Activated CD4-positive, alpha-beta T cell treated with anti-CD3 and anti-CD28 coated beads, Interleukin-2, amount 10 ng/mL, durations not matched to agents 7 days and 5 days (primary cell): Measurements from ENCODE around the gene EYS. TPM values are rescaled to one million over a fixed set of nuclear protein-coding genes. Genes with fewer than 3 reads are reported as not detected.
"Not testable (repeated sequence)": the region's sequence is repeated elsewhere in the genome, so short reads cannot be mapped to it uniquely, and the experiment has no call there.

ENCODE experiments used
- CTCF ChIA-PET: fragments of 350-600 bp; sonication (Branson Sonifier 250); formaldehyde crosslinking; loops from one replicate; lab custom pipeline; 2021; ENCODE audit warnings: antibody characterized with exemption; lab: Charles Lee
- POLR2A ChIA-PET: fragments of 350-600 bp; sonication (Branson Sonifier 250); formaldehyde crosslinking; loops from one replicate; lab custom pipeline; 2021; ENCODE audit warnings: antibody characterized with exemption; lab: Charles Lee
- DNase-seq: peaks from one replicate; pipeline ENCODE4 v3.0.0-alpha.2; 2020
- H3K27ac Mint-ChIP-seq: one replicate; pipeline ENCODE4 v1.8.0; 2021; ENCODE audit warnings: mild to moderate bottlenecking, moderate library complexity, mixed read lengths
- H3K27me3 Mint-ChIP-seq: one replicate; pipeline ENCODE4 v1.8.0; 2021; ENCODE audit warnings: mixed read lengths
- H3K36me3 Mint-ChIP-seq: one replicate; pipeline ENCODE4 v1.8.0; 2021; ENCODE audit warnings: low read depth, mixed read lengths
- H3K4me1 Mint-ChIP-seq: one replicate; pipeline ENCODE4 v1.8.0; 2021; ENCODE audit warnings: mixed read lengths
- H3K4me3 Mint-ChIP-seq: one replicate; pipeline ENCODE4 v1.8.0; 2021; ENCODE audit warnings: mild to moderate bottlenecking, moderate library complexity, mixed read lengths
- H3K9me3 Mint-ChIP-seq: one replicate; pipeline ENCODE4 v1.8.0; 2021; ENCODE audit warnings: mixed read lengths
- total RNA-seq, 2 experiments: library from RNA; stranded (reverse); gene quantifications; one replicate each; pipeline ENCODE4 v1.2.3, GENCODE V29; 2021

EYS gene
- total RNA-seq, 2 experiments from 2014 or later, result not detected

GRCh38 chr6:64238908-64239307 is 1468.1 kb downstream of the EYS start:
- H3K27ac Mint-ChIP-seq, CTCF ChIA-PET, H3K27me3 Mint-ChIP-seq, H3K4me3 Mint-ChIP-seq, H3K4me1 Mint-ChIP-seq, DNase-seq, H3K36me3 Mint-ChIP-seq, H3K9me3 Mint-ChIP-seq, POLR2A ChIA-PET: not testable (repeated sequence)

GRCh38 chr6:64238071-64238470 is 1469.0 kb downstream of the EYS start:
- CTCF ChIA-PET, result no interaction called here

DNA sequence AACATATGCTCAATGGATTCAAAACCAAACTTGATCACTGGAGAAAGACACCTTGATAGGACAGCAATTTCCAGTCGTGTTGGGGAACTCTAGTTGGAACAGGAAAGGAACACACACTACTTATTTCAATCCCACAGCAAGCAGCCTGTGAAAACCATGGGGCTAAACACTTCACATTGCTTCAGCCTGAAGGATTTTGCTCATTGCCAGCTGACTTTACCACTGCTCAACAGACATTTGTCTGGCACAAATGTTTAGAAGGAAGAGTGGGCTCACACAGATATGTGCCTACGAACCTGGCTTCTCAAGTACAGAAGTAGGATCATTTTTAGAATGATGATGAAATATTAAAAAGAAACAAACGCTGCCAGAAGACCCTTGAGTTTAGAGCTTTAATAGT is 1473.3 kb downstream of the EYS start:
- DNase-seq, result no peak
- ChIA-PET POLR2A (no interaction called here), CTCF (no interaction called here)
- no peaks in the 10 kb centered on the region for H3K9me3 Mint-ChIP-seq
- no peak overlapping the region for H3K4me3 Mint-ChIP-seq
- no peaks in the 10 kb centered on the region for H3K4me1 Mint-ChIP-seq
- no peak overlapping the region for H3K27ac Mint-ChIP-seq
- H3K36me3 Mint-ChIP-seq, result no peaks in the 10 kb centered on the region
- no peaks in the 10 kb centered on the region for H3K27me3 Mint-ChIP-seq

More at GRCh38 chr6:64238071-64238470, 1469.0 kb downstream of the EYS start:
- Mint-ChIP-seq H3K4me3 (no peak overlapping the region), H3K9me3 (peaks cover 8% of the 10 kb centered on the region), H3K4me1 (no peaks in the 10 kb centered on the region), H3K27ac (no peak overlapping the region), H3K36me3 (no peaks in the 10 kb centered on the region), H3K27me3 (no peaks in the 10 kb centered on the region)
- POLR2A ChIA-PET, result no interaction called here
- no peak for DNase-seq

DNA sequence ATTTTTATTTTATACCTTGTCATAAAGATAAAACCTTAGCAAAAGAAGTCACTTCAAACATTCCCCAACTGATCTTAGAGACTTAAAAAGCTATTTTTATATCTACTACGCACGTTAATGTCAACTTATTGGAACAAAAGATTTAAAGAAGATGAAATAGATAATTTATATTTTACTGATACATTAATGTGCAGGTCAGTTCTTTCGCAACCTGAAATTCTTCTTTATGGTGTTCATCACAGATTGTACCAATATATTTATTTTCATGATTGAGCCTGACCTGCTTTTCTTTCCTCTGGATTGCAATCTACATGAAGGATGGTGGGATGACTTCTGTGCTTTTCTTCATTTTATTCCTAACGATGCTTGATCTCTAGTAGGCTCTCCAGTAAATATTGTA is 1475.1 kb downstream of the EYS start:
- ChIA-PET CTCF (no interaction called here), POLR2A (no interaction called here)
- Mint-ChIP-seq H3K4me3 (no peak overlapping the region), H3K4me1 (no peaks in the 10 kb centered on the region), H3K27me3 (no peaks in the 10 kb centered on the region), H3K36me3 (no peaks in the 10 kb centered on the region), H3K9me3 (no peaks in the 10 kb centered on the region), H3K27ac (no peak overlapping the region)
- no peak for DNase-seq

DNA sequence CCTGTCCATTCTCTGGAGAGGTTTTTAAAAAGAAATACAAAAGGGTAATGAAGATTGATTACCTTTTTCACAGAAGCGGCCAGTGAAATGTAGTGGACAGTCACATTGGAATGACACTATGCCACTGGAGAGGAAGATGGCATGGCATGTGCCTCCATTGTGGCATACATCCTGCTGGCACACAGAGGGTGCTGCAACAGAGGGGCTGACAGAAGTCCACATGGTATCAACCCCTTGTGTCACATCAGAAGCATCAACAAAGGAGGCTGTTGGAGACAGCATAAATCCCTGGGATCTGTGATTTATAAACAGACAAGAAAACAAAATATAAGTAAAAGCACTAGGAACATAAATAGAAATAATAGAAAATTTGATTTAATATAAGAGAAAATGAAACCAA is 1476.5 kb downstream of the EYS start:
- no peak for DNase-seq
- CTCF ChIA-PET, result no interaction called here
- H3K9me3 Mint-ChIP-seq, result no peaks in the 10 kb centered on the region
- H3K36me3 Mint-ChIP-seq, result no peaks in the 10 kb centered on the region
- H3K27me3 Mint-ChIP-seq, result no peaks in the 10 kb centered on the region
- no peak overlapping the region for H3K27ac Mint-ChIP-seq
- no peak overlapping the region for H3K4me3 Mint-ChIP-seq
- POLR2A ChIA-PET, result no interaction called here
- H3K4me1 Mint-ChIP-seq, result no peaks in the 10 kb centered on the region

DNA sequence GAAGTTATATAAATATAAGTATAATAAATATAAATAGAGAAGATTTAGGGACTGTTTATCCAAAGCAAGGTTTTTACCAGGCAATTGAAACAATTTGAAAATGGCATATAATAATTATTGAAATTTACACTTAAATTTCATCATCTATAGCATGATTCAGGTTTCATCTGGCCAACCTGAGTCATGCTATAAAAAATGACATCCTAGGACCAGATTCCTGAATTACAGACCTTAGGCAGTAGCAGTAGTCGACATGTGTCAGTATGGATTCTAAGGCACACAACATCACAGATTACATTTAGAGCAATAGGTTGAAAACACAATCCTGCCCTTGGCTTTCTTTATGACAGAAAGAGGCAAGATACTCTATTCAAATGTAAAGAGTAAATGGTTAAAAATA is 1479.2 kb downstream of the EYS start:
- no peaks in the 10 kb centered on the region for H3K36me3 Mint-ChIP-seq
- H3K27ac Mint-ChIP-seq, result no peak overlapping the region
- no peak overlapping the region for H3K4me3 Mint-ChIP-seq
- H3K4me1 Mint-ChIP-seq, result no peaks in the 10 kb centered on the region
- no peaks in the 10 kb centered on the region for H3K9me3 Mint-ChIP-seq
- DNase-seq, result no peak
- no peaks in the 10 kb centered on the region for H3K27me3 Mint-ChIP-seq
- ChIA-PET POLR2A (no interaction called here), CTCF (no interaction called here)

GRCh38 chr6:64225503-64225902 is 1481.5 kb downstream of the EYS start:
- no peak for DNase-seq
- H3K27ac Mint-ChIP-seq, result no peak overlapping the region
- H3K36me3 Mint-ChIP-seq, result no peaks in the 10 kb centered on the region
- no peaks in the 10 kb centered on the region for H3K27me3 Mint-ChIP-seq
- POLR2A ChIA-PET, result no interaction called here
- H3K9me3 Mint-ChIP-seq, result no peaks in the 10 kb centered on the region
- CTCF ChIA-PET, result no interaction called here
- no peak overlapping the region for H3K4me3 Mint-ChIP-seq
- no peaks in the 10 kb centered on the region for H3K4me1 Mint-ChIP-seq

DNA sequence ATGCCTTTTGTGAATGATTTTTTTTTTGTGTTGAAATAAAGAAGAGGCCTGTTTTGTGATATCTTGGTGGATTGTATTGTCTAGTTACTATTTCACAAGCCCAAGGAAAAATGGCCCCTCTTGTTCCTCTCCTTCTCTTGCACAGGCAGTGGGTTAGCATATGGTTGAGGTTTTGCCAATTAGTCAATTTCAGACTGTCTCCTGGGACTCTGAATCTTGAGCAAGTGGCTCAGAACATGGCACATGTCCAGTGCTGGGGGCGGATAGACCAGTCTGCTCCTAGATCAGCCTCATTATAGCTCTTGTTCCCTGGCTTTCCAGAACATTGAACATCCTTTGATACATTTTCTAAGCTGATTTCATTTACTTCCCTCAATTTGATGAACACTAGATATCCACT is 1482.2 kb downstream of the EYS start:
- no peaks in the 10 kb centered on the region for H3K27me3 Mint-ChIP-seq
- H3K27ac Mint-ChIP-seq, result no peak overlapping the region
- POLR2A ChIA-PET, result no interaction called here
- CTCF ChIA-PET, result no interaction called here
- DNase-seq, result no peak
- no peaks in the 10 kb centered on the region for H3K9me3 Mint-ChIP-seq
- H3K36me3 Mint-ChIP-seq, result no peaks in the 10 kb centered on the region
- H3K4me1 Mint-ChIP-seq, result no peaks in the 10 kb centered on the region
- no peak overlapping the region for H3K4me3 Mint-ChIP-seq

DNA sequence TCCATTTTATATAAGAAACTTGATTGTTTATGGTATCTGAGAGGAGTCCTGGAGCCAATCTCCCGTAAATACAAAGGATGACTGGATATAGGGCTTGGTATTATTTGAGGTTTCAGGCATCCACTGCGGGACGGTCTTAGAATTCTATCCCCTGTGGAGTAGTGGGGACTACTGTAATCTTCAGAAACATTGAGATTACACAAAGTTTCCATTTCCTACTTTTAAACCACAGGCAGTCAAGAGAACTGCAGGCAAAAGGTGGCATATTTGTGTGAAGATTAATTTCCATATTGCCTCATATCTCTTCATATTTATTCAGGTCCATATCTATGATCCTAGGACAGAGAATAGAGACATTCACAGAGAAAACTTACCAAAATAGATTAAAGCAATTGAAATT is 1485.2 kb downstream of the EYS start:
- H3K27ac Mint-ChIP-seq, result no peak overlapping the region
- no peaks in the 10 kb centered on the region for H3K36me3 Mint-ChIP-seq
- ChIA-PET POLR2A (no interaction called here), CTCF (no interaction called here)
- no peaks in the 10 kb centered on the region for H3K27me3 Mint-ChIP-seq
- no peaks in the 10 kb centered on the region for H3K4me1 Mint-ChIP-seq
- H3K9me3 Mint-ChIP-seq, result no peaks in the 10 kb centered on the region
- H3K4me3 Mint-ChIP-seq, result no peak overlapping the region
- no peak for DNase-seq

DNA sequence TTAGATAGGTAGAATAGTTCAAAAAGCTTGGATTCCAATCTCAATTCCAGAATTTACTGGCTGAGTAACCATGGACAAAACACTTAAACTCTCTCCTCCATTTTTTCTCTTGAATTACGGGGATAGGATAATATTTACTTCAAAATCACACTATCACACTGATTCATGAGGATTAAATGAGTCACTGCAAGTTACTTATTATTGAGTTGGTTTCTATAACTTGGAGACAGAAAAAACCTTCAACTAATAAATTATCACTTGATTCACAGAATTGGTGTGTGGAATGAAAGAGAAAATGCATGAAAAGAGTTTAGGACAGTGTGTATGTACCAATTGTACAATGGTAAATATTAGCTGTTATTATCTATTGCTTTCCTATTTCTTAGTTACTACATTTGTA is 1486.2 kb downstream of the EYS start:
- ChIA-PET POLR2A (no interaction called here), CTCF (no interaction called here)
- Mint-ChIP-seq H3K9me3 (no peaks in the 10 kb centered on the region), H3K27ac (no peak overlapping the region), H3K4me1 (no peaks in the 10 kb centered on the region), H3K36me3 (no peaks in the 10 kb centered on the region), H3K27me3 (no peaks in the 10 kb centered on the region), H3K4me3 (no peak overlapping the region)
- DNase-seq, result no peak

DNA sequence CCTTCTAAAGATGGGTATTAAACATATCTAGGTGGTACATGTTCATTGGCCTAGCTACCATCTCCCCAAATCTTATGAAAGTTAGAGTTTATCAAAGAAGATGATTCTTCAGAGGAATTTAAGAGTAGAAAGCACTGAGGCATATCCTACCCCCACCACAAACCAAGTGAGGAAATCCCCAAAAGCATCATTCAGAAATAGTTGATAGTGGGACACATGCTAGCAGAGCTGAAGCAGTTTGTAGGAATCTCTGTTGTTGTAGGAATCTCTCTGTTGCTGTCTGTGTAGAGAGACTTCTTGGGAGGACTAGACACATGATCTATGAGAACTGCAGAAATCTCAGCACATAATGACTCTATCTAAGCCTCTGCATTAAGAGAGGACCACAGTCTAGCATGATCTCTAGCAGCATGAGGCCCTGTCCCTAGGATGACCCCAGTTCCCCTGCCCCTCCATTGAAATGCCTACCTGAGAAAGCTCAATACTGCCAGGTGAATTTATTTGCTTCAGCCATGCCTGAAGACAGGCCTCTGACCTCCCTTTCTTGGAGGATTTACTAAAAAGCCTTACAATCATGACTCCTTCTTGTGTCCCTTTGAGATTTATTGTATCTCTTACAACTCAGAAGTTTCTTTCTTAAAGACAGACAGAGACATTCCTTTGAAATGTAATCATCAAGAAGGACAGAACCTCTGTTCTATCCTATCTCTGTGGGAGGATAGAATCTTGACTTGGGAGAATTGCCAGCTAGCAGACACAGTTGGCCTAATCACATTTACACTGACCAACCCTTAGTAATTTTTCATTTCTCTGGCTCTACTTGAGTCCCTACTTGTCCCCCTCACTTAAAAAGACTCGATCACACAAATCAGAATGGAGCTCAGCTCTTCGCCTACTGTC is 1489.1 kb downstream of the EYS start:
- DNase-seq, result no peak
- no peak overlapping the region for H3K27ac Mint-ChIP-seq
- ChIA-PET POLR2A (no interaction called here), CTCF (no interaction called here)
- H3K36me3 Mint-ChIP-seq, result no peaks in the 10 kb centered on the region
- H3K9me3 Mint-ChIP-seq, result no peaks in the 10 kb centered on the region
- no peaks in the 10 kb centered on the region for H3K4me1 Mint-ChIP-seq
- H3K4me3 Mint-ChIP-seq, result no peak overlapping the region
- H3K27me3 Mint-ChIP-seq, result no peaks in the 10 kb centered on the region

- DNase-seq, result no peak
- no peaks in the 10 kb centered on the region for H3K4me1 Mint-ChIP-seq
- H3K4me3 Mint-ChIP-seq, result no peak overlapping the region
- CTCF ChIA-PET, result no interaction called here
- no peaks in the 10 kb centered on the region for H3K9me3 Mint-ChIP-seq
- H3K36me3 Mint-ChIP-seq, result no peaks in the 10 kb centered on the region
- no peaks in the 10 kb centered on the region for H3K27me3 Mint-ChIP-seq
- POLR2A ChIA-PET, result no interaction called here
- H3K27ac Mint-ChIP-seq, result no peak overlapping the region
Measured at GRCh38 chr6:64214373-64214772, 1492.7 kb downstream of the EYS start.

- H3K27ac Mint-ChIP-seq, result no peak overlapping the region
- H3K36me3 Mint-ChIP-seq, result no peaks in the 10 kb centered on the region
- DNase-seq, result no peak
- no peaks in the 10 kb centered on the region for H3K27me3 Mint-ChIP-seq
- no peaks in the 10 kb centered on the region for H3K4me1 Mint-ChIP-seq
- H3K4me3 Mint-ChIP-seq, result no peak overlapping the region
- CTCF ChIA-PET, result no interaction called here
- POLR2A ChIA-PET, result no interaction called here
- H3K9me3 Mint-ChIP-seq, result no peaks in the 10 kb centered on the region
Measured at GRCh38 chr6:64213697-64214096, 1493.3 kb downstream of the EYS start.

DNA sequence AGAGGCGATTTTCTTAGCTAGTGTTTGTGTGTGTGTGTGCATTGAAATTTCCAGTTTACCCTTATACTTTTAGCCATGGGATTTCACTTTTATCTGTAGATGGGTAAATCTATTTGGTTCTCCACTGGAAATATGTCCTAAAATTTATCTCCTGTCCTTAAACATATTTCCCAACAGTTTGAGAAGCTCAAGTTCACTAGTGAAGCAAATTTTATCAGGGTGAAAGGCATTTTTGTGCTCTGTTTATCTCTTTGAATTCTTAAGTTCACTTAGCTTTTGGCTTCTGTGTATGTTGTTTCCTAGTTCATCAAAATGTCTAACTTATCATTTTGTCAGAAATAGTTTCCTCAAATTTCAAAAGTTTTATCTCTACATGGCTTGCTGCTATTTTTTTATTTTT is 1509.8 kb downstream of the EYS start:
- Mint-ChIP-seq H3K36me3 (no peaks in the 10 kb centered on the region), H3K27me3 (no peaks in the 10 kb centered on the region), H3K4me1 (no peaks in the 10 kb centered on the region), H3K4me3 (no peak overlapping the region), H3K9me3 (peaks cover 4% of the 10 kb centered on the region), H3K27ac (no peak overlapping the region)
- ChIA-PET POLR2A (no interaction called here), CTCF (no interaction called here)
- no peak for DNase-seq
